A549 (cell line): ENCODE data around the gene SNAPC5. TPM values are rescaled to one million over a fixed set of nuclear protein-coding genes. Genes with fewer than 3 reads are reported as not detected.
"Not testable (repeated sequence)": the region's sequence is repeated elsewhere in the genome, so short reads cannot be mapped to it uniquely, and the experiment has no call there.

Source experiments
- ATAC-seq, 2 experiments: fragments of 200-7000 bp in 1 of 2; fragments of >200 bp in 1 of 2; cut with Nextera tagmentation in 1 of 2; cut with Tn5 transposase in 1 of 2; 3 replicates each; pipeline versions ENCODE4 v1.8.0 to v1.9.1; 2018 to 2020; ENCODE audit warnings: mild to moderate bottlenecking in 1 of 2, moderate library complexity in 1 of 2
- CTCF ChIA-PET: fragments of 300-600 bp; sonication (Branson Sonifier 250); formaldehyde crosslinking; extraction: SDS; loops from one replicate; lab custom pipeline; 2021; ENCODE audit warnings: antibody characterized with exemption, inconsistent platforms; lab: Yijun Ruan, JAX
- POLR2A ChIA-PET: fragments of 350-600 bp; formaldehyde crosslinking; extraction: SDS; loops from one replicate; lab custom pipeline; 2021; ENCODE audit warnings: antibody characterized with exemption, inconsistent platforms; lab: Yijun Ruan, JAX
- DNase-seq, 2 experiments: peaks; one replicate each; pipeline versions ENCODE4 v3.0.0 to v3.0.0-alpha.2; 2011 to 2016; ENCODE audit warnings: low read depth in 1 of 2, low spot score in 1 of 2
- FAIRE-seq: peaks from 2 replicates; lab custom pipeline; 2011; peaks lifted over from hg19 to GRCh38; lab: Jason Lieb, UNC
- H3K27ac ChIP-seq, 2 experiments: fragments of >200 bp; sonication (Bioruptor Twin); formaldehyde crosslinking; 3 replicates each; pipeline ENCODE4 v1.5.1; 2016 to 2017
- H3K4me1 ChIP-seq: fragments of >200 bp; sonication (Bioruptor Twin); formaldehyde crosslinking; 3 replicates; pipeline ENCODE4 v1.6.1; 2016
- H3K4me2 ChIP-seq: fragments of >200 bp; sonication (Bioruptor Twin); formaldehyde crosslinking; 3 replicates; pipeline ENCODE4 v1.6.1; 2016
- H3K4me3 ChIP-seq: fragments of >200 bp; sonication (Bioruptor Twin); formaldehyde crosslinking; 3 replicates; pipeline ENCODE4 v1.5.1; 2016
- H3K9me3 ChIP-seq: fragments of >200 bp; sonication (Bioruptor Twin); formaldehyde crosslinking; 3 replicates; pipeline ENCODE4 v1.6.1; 2016
- ATOH8 ChIP-seq: fragments of 250-450 bp; sonication (Bioruptor Pico); IDR thresholded peaks from 2 replicates; pipeline ENCODE4 v1.5.0; 2020; ENCODE audit warnings: low read depth, mild to moderate bottlenecking, moderate library complexity
- CBX2 ChIP-seq: fragments of 200-600 bp; sonication (generic); IDR thresholded peaks from 2 replicates; pipeline ENCODE4 v1.6.1; 2016; ENCODE audit warnings: low read depth, mild to moderate bottlenecking, borderline replicate concordance
- EHF ChIP-seq: fragments of 250-450 bp; sonication (Bioruptor Pico); IDR thresholded peaks from 2 replicates; pipeline ENCODE4 v1.5.0; 2020; ENCODE audit warnings: mild to moderate bottlenecking
- EP300 ChIP-seq, 2 experiments: fragments of >200 bp; sonication (Bioruptor Twin); formaldehyde crosslinking; IDR thresholded peaks; 2 replicates in 1 of 2; 3 replicates in 1 of 2; pipeline ENCODE4 v1.6.1; 2016 to 2017
- FOSB ChIP-seq: fragments of 250-450 bp; sonication (Bioruptor Pico); IDR thresholded peaks from 2 replicates; pipeline ENCODE4 v1.5.0; 2020; ENCODE audit warnings: mild to moderate bottlenecking, moderate library complexity
- FOSL2 ChIP-seq, 2 experiments: fragments of 450-650 bp in 1 of 2; fragments of >200 bp in 1 of 2; sonication (Bioruptor Twin) in 1 of 2; formaldehyde crosslinking; IDR thresholded peaks; 2 replicates each; pipeline versions ENCODE4 v1.5.0 to v1.6.1; 2016 to 2020; ENCODE audit warnings: mild to moderate bottlenecking in 1 of 2, moderate library complexity in 1 of 2
- FOXS1 ChIP-seq: fragments of 250-450 bp; sonication (Bioruptor Pico); IDR thresholded peaks from 2 replicates; pipeline ENCODE4 v1.5.0; 2020; ENCODE audit warnings: mild to moderate bottlenecking, moderate library complexity
- HES2 ChIP-seq: fragments of >200 bp; sonication (Bioruptor Twin); formaldehyde crosslinking; IDR thresholded peaks from 2 replicates; pipeline ENCODE4 v1.6.1; 2016
- HOXB13 ChIP-seq: fragments of 250-450 bp; sonication (Bioruptor Pico); IDR thresholded peaks from 2 replicates; pipeline ENCODE4 v1.5.0; 2020; ENCODE audit warnings: low read depth, mild to moderate bottlenecking, moderate library complexity
- KDM1A ChIP-seq: fragments of 200-600 bp; sonication (generic); IDR thresholded peaks from 2 replicates; pipeline ENCODE4 v1.6.1; 2016; ENCODE audit warnings: low read depth, mild to moderate bottlenecking
- MAX ChIP-seq: IDR thresholded peaks from 2 replicates; pipeline ENCODE4 v1.6.1; 2012
- RARB ChIP-seq: fragments of 250-450 bp; sonication (Bioruptor Pico); IDR thresholded peaks from 2 replicates; pipeline ENCODE4 v1.8.0; 2021; ENCODE audit warnings: mild to moderate bottlenecking, moderate library complexity
- RCOR1 ChIP-seq: fragments of 150-350 bp; IDR thresholded peaks from 2 replicates; pipeline ENCODE4 v1.6.1; 2014; ENCODE audit warnings: antibody characterized with exemption, low read length, low read depth
- RFX5 ChIP-seq: fragments of 450-650 bp; IDR thresholded peaks from 2 replicates; pipeline ENCODE4 v1.7.1; 2014; ENCODE audit warnings: antibody characterized with exemption, mild to moderate bottlenecking, moderate library complexity
- RNF2 ChIP-seq: fragments of 200-600 bp; sonication (generic); IDR thresholded peaks from 2 replicates; pipeline ENCODE4 v1.6.1; 2016; ENCODE audit warnings: low read depth, mild to moderate bottlenecking, antibody characterized with exemption, moderate library complexity, borderline replicate concordance
- USF2 ChIP-seq: fragments of 450-650 bp; IDR thresholded peaks from 2 replicates; pipeline ENCODE4 v1.6.1; 2014; ENCODE audit warnings: antibody characterized with exemption
- ZSCAN20 ChIP-seq: fragments of 250-450 bp; sonication (Bioruptor Pico); IDR thresholded peaks from 2 replicates; pipeline ENCODE4 v1.8.0; 2022; ENCODE audit warnings: mild to moderate bottlenecking, moderate library complexity
- WGBS: methylation state at CpG from one replicate; pipeline ENCODE4 v1.1.6; 2017; ENCODE audit errors: missing lambda C conversion rate; 5-methylcytosine and 5-hydroxymethylcytosine counted together
- polyA plus RNA-seq, 4 experiments: library from polyadenylated mRNA; depleted of rRNA in 3 of 4; stranded (reverse); fragments of >200 nt; fragmentation: RNase III in 1 of 4; extraction: RNeasy Plus Mini Kit Qiagen cat#74134 plus additional on column Dnase treatment in 1 of 4; gene quantifications; 2 replicates in 3 of 4; 3 replicates in 1 of 4; pipeline ENCODE4 v1.2.3, GENCODE V29; 2011 to 2017

The SNAPC5 gene
- polyA plus RNA-seq, 2 of the 4 experiments (the other 2 are of a cell fraction): 80.9 to 84.9 TPM

GRCh38 chr15:66474963-66475362 lies 22.6 kb downstream of the SNAPC5 start:
- 94% methylated on average over 3 of the region's 3 CpGs for WGBS
- TF ChIP-seq RFX5: no peak
- TF ChIP-seq RCOR1: no peak
- TF ChIP-seq USF2: no peak
- no peak for TF ChIP-seq ZSCAN20 (CRISPR knock-in tag)
- no peak for TF ChIP-seq KDM1A
- no peak for TF ChIP-seq HES2
- TF ChIP-seq EHF (CRISPR knock-in tag): no peak
- TF ChIP-seq RNF2: no peak
- TF ChIP-seq HOXB13: no peak
- H3K27ac ChIP-seq: no peak overlapping the region
- FAIRE-seq (no peak), DNase-seq (no peak), ATAC-seq (no peak)
- no peaks in the 10 kb centered on the region for H3K9me3 ChIP-seq
- CTCF ChIA-PET: interaction anchor here (0.6 to 3.2 kb wide), 7 partner anchors 9 to 88 kb away, joined by 3 to 16 read pairs (median 5); partner anchors contain the start of genes MAP2K1 and SNAPC5
- no peak overlapping the region for H3K4me2 ChIP-seq
- peaks cover 14% of the 10 kb centered on the region for H3K4me1 ChIP-seq
- no peak overlapping the region for H3K4me3 ChIP-seq
- POLR2A ChIA-PET: no interaction called here

GRCh38 chr15:66474135-66474534 lies 23.4 kb downstream of the SNAPC5 start:
- Histone ChIP-seq H3K9me3 (no peaks in the 10 kb centered on the region), H3K27ac (no peak overlapping the region), H3K4me3 (no peak overlapping the region), H3K4me2 (no peak overlapping the region), H3K4me1 (peaks cover 14% of the 10 kb centered on the region)
- FAIRE-seq (no peak), ATAC-seq (no peak), DNase-seq (no peak)
- POLR2A ChIA-PET: no interaction called here
- WGBS: 98% methylated on average over 2 of the region's 2 CpGs
- CTCF ChIA-PET: interaction anchor here (0.5 to 3.2 kb wide), 6 partner anchors 16 to 87 kb away, joined by 3 to 16 read pairs (median 6); partner anchors contain the start of genes MAP2K1 and SNAPC5
- TF ChIP-seq FOSB (CRISPR knock-in tag) (no peak), FOXS1 (CRISPR knock-in tag) (no peak), RARB (CRISPR knock-in tag) (no peak)

GRCh38 chr15:66472176-66472999 lies 25.2 kb downstream of the SNAPC5 start:
- CTCF ChIA-PET: interaction anchor here (0.8 to 2.4 kb wide), 7 partner anchors 10 to 381 kb away, joined by 3 to 12 read pairs (median 3); partner anchors contain the start of gene MAP2K1
- Histone ChIP-seq H3K4me1 (peaks cover 14% of the 10 kb centered on the region), H3K9me3 (no peaks in the 10 kb centered on the region), H3K4me3 (no peak overlapping the region), H3K4me2 (peak overlapping the region; percentile 54)
- peak in 1 of 2 experiments; percentile 29; a peak in 3 of 6 replicates for ATAC-seq
- POLR2A ChIA-PET: interaction anchor here (1.0 kb wide), 1 partner anchor 85 kb away, joined by 3 read pairs; the partner anchor contains the start of gene MAP2K1
- 79% methylated on average over 8 of the region's 8 CpGs for WGBS
- no peak for FAIRE-seq
- no peak for TF ChIP-seq ATOH8
- TF ChIP-seq FOSL2 (IDR thresholded peaks at IDR 0.05): no peak
- TF ChIP-seq FOSL2 (CRISPR knock-in tag; IDR thresholded peaks at IDR 0.05): no peak
- no peak for TF ChIP-seq EP300 (IDR thresholded peaks at IDR 0.05)
- TF ChIP-seq CBX2: no peak
- no peak for TF ChIP-seq MAX
- TF ChIP-seq, all 56 proteins: peak for 0
- peak overlapping the region in 1 of 2 experiments; percentile 34; a peak in 2 of 6 replicates for H3K27ac ChIP-seq
- no peak for DNase-seq

GRCh38 chr15:66470825-66471224 lies 26.7 kb downstream of the SNAPC5 start:
- H3K4me1 ChIP-seq: peaks cover 14% of the 10 kb centered on the region
- H3K4me2 ChIP-seq, POLR2A ChIA-PET, H3K9me3 ChIP-seq, FAIRE-seq, ATAC-seq, H3K27ac ChIP-seq, H3K4me3 ChIP-seq, DNase-seq: not testable (repeated sequence)
- 92% methylated on average over 4 of the region's 4 CpGs for WGBS
- CTCF ChIA-PET: interaction anchor here (0.8 to 4.7 kb wide), 7 partner anchors 12 to 84 kb away, joined by 3 to 24 read pairs (median 4); partner anchors contain the start of genes MAP2K1 and SNAPC5

- H3K4me3 ChIP-seq, H3K27ac ChIP-seq, H3K9me3 ChIP-seq, ATAC-seq, H3K4me2 ChIP-seq, POLR2A ChIA-PET, H3K4me1 ChIP-seq, DNase-seq: not testable (repeated sequence)
- CTCF ChIA-PET: interaction anchor here (0.8 to 4.7 kb wide), 6 partner anchors 13 to 34 kb away, joined by 3 to 24 read pairs (median 4); partner anchors contain the start of gene SNAPC5
- peak; percentile 46 for FAIRE-seq
- 93% methylated on average over 11 of the region's 11 CpGs for WGBS
Measured at GRCh38 chr15:66467162-66468040, 30.2 kb downstream of the SNAPC5 start.

- H3K4me3 ChIP-seq, CTCF ChIA-PET, H3K9me3 ChIP-seq, H3K4me2 ChIP-seq, H3K27ac ChIP-seq, FAIRE-seq, DNase-seq, ATAC-seq, POLR2A ChIA-PET: not testable (repeated sequence)
- peaks cover 18% of the 10 kb centered on the region for H3K4me1 ChIP-seq
- 94% methylated on average over 6 of the region's 6 CpGs for WGBS
Measured at GRCh38 chr15:66465294-66465693, 32.3 kb downstream of the SNAPC5 start.
